Gastrocnemius medialis (tissue), 4 donors: ENCODE data around the gene PLXNB1.

Source experiments
- CTCF ChIP-seq, 5 experiments: fragments of 450-650 bp in 3 of 5; fragments of 200-600 bp in 2 of 5; sonication (generic) in 2 of 5; IDR thresholded peaks in 4 of 5; conservative IDR thresholded peaks in 1 of 5; 1 replicate in 4 of 5; 2 replicates in 1 of 5; pipeline ENCODE4 v1.5.1; 2016 to 2019; ENCODE audit warnings: antibody characterized with exemption in 5 of 5, mild to moderate bottlenecking in 3 of 5, moderate library complexity in 3 of 5
- POLR2A ChIP-seq, 2 donors: fragments of 450-650 bp; IDR thresholded peaks; one replicate each; pipeline ENCODE4 v1.6.1; 2017; ENCODE audit warnings: antibody characterized with exemption in 2 of 2, mild to moderate bottlenecking in 2 of 2, moderate library complexity in 2 of 2

- TF ChIP-seq CTCF (IDR thresholded peaks at IDR 0.05 in 4 of 5, conservative IDR thresholded peaks at IDR 0.05 in 1 of 5) (no peak), POLR2A (IDR thresholded peaks at IDR 0.05) (no peak)
These were observed 10.7 kb downstream of the PLXNB1 start for GRCh38 chr3:48419149-48419548.
